LoVo (cell line): ENCODE results near the gene MAGEB1.

ENCODE experiments used
- DNase-seq: peaks from one replicate; pipeline ENCODE4 v3.0.0-alpha.2; 2016; ENCODE audit warnings: low spot score

The MAGEB1 gene

GRCh38 chrX:30296408-30297254, 49.7 kb downstream of the MAGEB1 start:
- no peak for DNase-seq

DNA sequence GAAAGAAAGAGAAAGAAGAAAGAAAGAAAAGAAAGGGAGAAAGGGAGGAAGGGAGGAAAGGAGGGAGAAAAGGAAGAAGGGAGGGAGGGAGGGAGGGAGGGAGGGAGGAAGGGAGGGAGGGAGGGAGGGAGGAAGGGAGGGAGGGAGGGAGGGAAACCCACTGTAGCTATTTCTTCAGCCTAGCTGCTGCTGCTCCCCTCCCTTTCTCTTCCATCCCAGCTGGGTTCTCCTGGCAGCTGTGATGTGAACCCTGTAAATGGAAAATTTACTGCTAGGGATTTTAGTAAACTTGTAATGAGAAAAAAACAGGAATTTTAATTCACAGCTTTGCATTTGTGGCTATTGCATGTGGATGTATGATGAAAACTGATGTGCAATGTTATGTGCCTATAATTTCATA, 54.3 kb downstream of the MAGEB1 start:
- no peak for DNase-seq
